IMR-90 (cell line): ENCODE measurements around the gene VDR. TPM values are rescaled to one million over a fixed set of nuclear protein-coding genes. Genes with fewer than 3 reads are reported as not detected.

Experiments
- ATAC-seq: fragments of 200-7000 bp; cut with Tn5 transposase; 2 replicates; pipeline ENCODE4 v1.9.1; 2020; ENCODE audit warnings: low read depth, mild to moderate bottlenecking, moderate library complexity
- BruUV-seq: library from RNA; stranded (reverse); fragments of 400-500 nt; replicated peaks from 2 replicates; lab custom pipeline; 2021; lab: Mats Ljungman, UMichigan
- CTCF ChIA-PET: fragments of 300-600 bp; formaldehyde crosslinking; extraction: SDS; loops from one replicate; lab custom pipeline; 2021; ENCODE audit warnings: antibody characterized with exemption; lab: Yijun Ruan, JAX
- POLR2A ChIA-PET: fragments of 300-600 bp; sonication (Branson Sonifier 250); formaldehyde crosslinking; loops from one replicate; lab custom pipeline; 2022; ENCODE audit warnings: antibody characterized with exemption; ENCODE audit not compliant: unreplicated experiment; lab: Charles Lee
- DNase-seq: peaks from one replicate; pipeline ENCODE4 v3.0.0; 2013
- H2AFZ ChIP-seq: replicated peaks from 2 replicates; pipeline ENCODE3; 2013; ENCODE audit warnings: low read length, mild to moderate bottlenecking; ENCODE audit not compliant: poor library complexity
- H2AK5ac ChIP-seq: 2 replicates; pipeline ENCODE4 v1.6.1; 2013; ENCODE audit warnings: low read depth, low read length, inconsistent platforms
- H2AK9ac ChIP-seq: replicated peaks from 2 replicates; pipeline ENCODE3; 2013; ENCODE audit warnings: mild to moderate bottlenecking, low read depth, low read length, moderate library complexity; ENCODE audit not compliant: poor library complexity
- H2BK120ac ChIP-seq: 2 replicates; pipeline ENCODE4 v1.6.1; 2013; ENCODE audit warnings: low read depth, low read length, inconsistent platforms
- H2BK15ac ChIP-seq: 3 replicates; pipeline ENCODE4 v1.6.1; 2013; ENCODE audit warnings: low read depth, low read length, inconsistent platforms
- H2BK20ac ChIP-seq: 2 replicates; pipeline ENCODE4 v1.6.1; 2013; ENCODE audit warnings: low read depth, mild to moderate bottlenecking, inconsistent platforms, low read length, moderate library complexity
- H2BK5ac ChIP-seq: 2 replicates; pipeline ENCODE4 v1.6.1; 2013; ENCODE audit warnings: mild to moderate bottlenecking, low read depth, low read length, inconsistent platforms; ENCODE audit not compliant: poor library complexity, severe bottlenecking
- H3K14ac ChIP-seq: replicated peaks from 2 replicates; pipeline ENCODE4 v1.6.1; 2013; ENCODE audit warnings: low read depth, low read length, inconsistent platforms
- H3K18ac ChIP-seq: 2 replicates; pipeline ENCODE4 v1.6.1; 2013; ENCODE audit warnings: low read depth, low read length, control low read depth
- H3K23ac ChIP-seq: 2 replicates; pipeline ENCODE4 v1.6.1; 2013; ENCODE audit warnings: low read depth, low read length, inconsistent platforms
- H3K27ac ChIP-seq: 2 replicates; pipeline ENCODE4 v1.5.1; 2013; ENCODE audit warnings: mild to moderate bottlenecking, control low read depth, low read length; ENCODE audit not compliant: insufficient read depth
- H3K27me3 ChIP-seq: 2 replicates; pipeline ENCODE4 v1.6.1; 2013; ENCODE audit warnings: low read length; ENCODE audit not compliant: control insufficient read depth, insufficient read depth
- H3K36me3 ChIP-seq: 2 replicates; pipeline ENCODE4 v1.6.1; 2013; ENCODE audit warnings: low read length, mixed read lengths; ENCODE audit not compliant: control insufficient read depth, insufficient read depth
- H3K4ac ChIP-seq: 2 replicates; pipeline ENCODE4 v1.6.1; 2013; ENCODE audit warnings: low read depth, low read length, inconsistent platforms
- H3K4me1 ChIP-seq: 2 replicates; pipeline ENCODE4 v1.6.1; 2013; ENCODE audit warnings: low read length, mixed read lengths; ENCODE audit not compliant: control insufficient read depth, insufficient read depth
- H3K4me2 ChIP-seq: 2 replicates; pipeline ENCODE4 v1.6.1; 2013; ENCODE audit warnings: low read depth, mild to moderate bottlenecking, control low read depth, low read length, moderate library complexity
- H3K4me3 ChIP-seq: 2 replicates; pipeline ENCODE4 v1.5.1; 2013; ENCODE audit warnings: low read depth, mild to moderate bottlenecking, control low read depth, low read length, moderate library complexity; ENCODE audit not compliant: insufficient read depth
- H3K56ac ChIP-seq: 2 replicates; pipeline ENCODE4 v1.6.1; 2013; ENCODE audit warnings: low read length, inconsistent platforms; ENCODE audit not compliant: insufficient read depth; ENCODE audit errors: extremely low read depth
- H3K79me1 ChIP-seq, 2 experiments: 2 replicates each; pipeline ENCODE4 v1.6.1; 2013; ENCODE audit warnings: low read length in 2 of 2, inconsistent platforms in 1 of 2, low read depth in 1 of 2
- H3K9ac ChIP-seq: 2 replicates; pipeline ENCODE4 v1.6.1; 2013; ENCODE audit warnings: low read depth, low read length, control low read depth
- H3K9me1 ChIP-seq: 2 replicates; pipeline ENCODE4 v1.6.1; 2013; ENCODE audit warnings: low read length, inconsistent platforms; ENCODE audit not compliant: insufficient read depth
- H3K9me3 ChIP-seq: 2 replicates; pipeline ENCODE4 v1.6.1; 2013; ENCODE audit warnings: low read length; ENCODE audit not compliant: control insufficient read depth, insufficient read depth
- H4K20me1 ChIP-seq: 2 replicates; pipeline ENCODE4 v1.6.1; 2013; ENCODE audit warnings: low read length, inconsistent platforms; ENCODE audit not compliant: insufficient read depth
- H4K5ac ChIP-seq: 2 replicates; pipeline ENCODE4 v1.6.1; 2013; ENCODE audit warnings: mild to moderate bottlenecking, low read depth, low read length, control low read depth
- H4K8ac ChIP-seq, 2 experiments: 2 replicates each; pipeline ENCODE4 v1.6.1; 2013; ENCODE audit warnings: low read depth in 2 of 2, low read length in 2 of 2, control low read depth in 1 of 2, inconsistent platforms in 1 of 2
- H4K91ac ChIP-seq: 2 replicates; pipeline ENCODE4 v1.6.1; 2013; ENCODE audit warnings: low read depth, low read length, inconsistent platforms; ENCODE audit not compliant: insufficient read depth
- FOS ChIP-seq: fragments of 150-350 bp; IDR thresholded peaks from 2 replicates; pipeline ENCODE4 v1.6.1; 2016; ENCODE audit warnings: low read depth, low read length
- MAFK ChIP-seq: IDR thresholded peaks from 2 replicates; pipeline ENCODE4 v1.6.1; 2012; ENCODE audit warnings: low read depth, low read length, improper control_type of control experiment
- MXI1 ChIP-seq: IDR thresholded peaks from 2 replicates; pipeline ENCODE4 v1.6.1; 2012; ENCODE audit warnings: low read depth, mild to moderate bottlenecking, low read length, moderate library complexity, borderline replicate concordance
- RAD21 ChIP-seq: IDR thresholded peaks from 2 replicates; pipeline ENCODE4 v1.6.1; 2012; ENCODE audit warnings: low read length, improper control_type of control experiment
- RCOR1 ChIP-seq: IDR thresholded peaks from 2 replicates; pipeline ENCODE4 v1.6.1; 2012; ENCODE audit warnings: mild to moderate bottlenecking, low read length, improper control_type of control experiment; ENCODE audit not compliant: insufficient replicate concordance
- whole genome bisulfite sequencing, 2 experiments: methylation state at CpG; one replicate each; pipeline versions ENCODE4 v1.1.5 to v1.1.7; 2013; ENCODE audit warnings: missing lambda C conversion rate in 2 of 2; ENCODE audit not compliant: insufficient read length in 1 of 2; ENCODE audit errors: extremely low coverage in 2 of 2; 5-methylcytosine and 5-hydroxymethylcytosine counted together
- dilution Hi-C: fragments of 300-500 bp; cut with HindIII; formaldehyde crosslinking; loops from one replicate; pipeline ENCODE4 v1.14.3; 2018; ENCODE audit warnings: low sequenced_read_pairs; ENCODE audit not compliant: unreplicated experiment
- in situ Hi-C: fragments of 300-500 bp; cut with MboI; formaldehyde crosslinking; loops from 3 replicates; pipeline ENCODE4 v1.14.3; 2019; ENCODE audit warnings: low sequenced_read_pairs, inconsistent platforms, mixed read lengths
- intact Hi-C: fragments of 100-400 bp; cut with micrococcal nuclease; formaldehyde crosslinking; loops from 2 replicates; pipeline ENCODE4 v1.10.0; 2022
- polyA plus RNA-seq, 3 experiments: library from polyadenylated mRNA; depleted of rRNA; stranded (reverse); fragments of >200 nt; gene quantifications; 2 replicates each; pipeline ENCODE4 v1.2.3, GENCODE V29; 2012; ENCODE audit warnings: low replicate concordance in 1 of 3
- total RNA-seq: library from RNA; depleted of rRNA; stranded (reverse); fragments of >200 nt; gene quantifications from 2 replicates; pipeline ENCODE4 v1.2.3, GENCODE V29; 2012
- TF ChIP-seq, protein P1 (sequence below): fragments of 150-350 bp; IDR thresholded peaks from 2 replicates; pipeline ENCODE4 v1.6.1; 2017; ENCODE audit warnings: mild to moderate bottlenecking, antibody characterized with exemption, low read length, low read depth
- TF ChIP-seq, protein P2 (sequence below): conservative IDR thresholded peaks from 2 replicates; pipeline ENCODE4 v1.5.1; 2012; ENCODE audit warnings: mild to moderate bottlenecking, low read depth, low read length, improper control_type of control experiment

VDR gene
- total and polyA plus RNA-seq, 2 of the 4 experiments (the other 2 are of a cell fraction) = 5.4 to 8.5 TPM

DNA sequence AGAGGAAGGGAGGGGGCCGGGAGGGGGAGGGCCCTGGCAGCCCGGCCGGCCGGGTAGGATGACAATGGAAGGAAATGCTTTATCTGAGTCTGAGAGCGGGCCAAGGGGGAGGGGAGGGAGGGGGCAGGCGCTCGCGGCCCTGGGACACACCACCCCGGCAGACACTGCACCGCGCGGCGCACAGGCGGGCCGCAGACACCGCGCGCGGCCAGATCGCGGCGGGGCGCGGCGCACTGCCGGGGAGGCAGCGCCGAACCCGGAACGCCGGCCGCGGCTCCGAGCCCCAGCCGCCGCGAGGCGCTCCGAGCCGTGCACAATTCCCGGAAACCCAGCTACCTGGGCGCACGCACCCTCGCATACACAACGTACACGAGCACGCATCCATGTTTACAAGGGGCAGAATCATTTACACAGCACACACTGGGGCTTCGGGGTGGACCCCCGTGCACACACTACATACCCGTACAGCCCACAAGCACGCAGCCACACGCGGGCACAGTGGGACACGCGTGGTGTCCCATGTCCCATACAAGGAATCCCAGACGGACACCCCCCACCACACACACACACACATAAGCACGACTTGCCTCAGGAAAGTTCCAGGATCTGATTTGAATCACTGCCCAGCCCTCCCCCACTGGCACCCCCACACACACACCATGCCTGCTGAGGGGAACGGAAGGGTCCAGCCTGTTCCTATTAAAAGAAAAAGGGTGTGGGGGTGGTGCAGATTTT is 84.7 kb downstream of the VDR start, which contains the start of gene HDAC7:
HDAC7 (minus strand) TSS at position 8 of the 735 bp plus-strand sequence. CDS start 118 bp downstream, outside the sequence.
- H4K91ac ChIP-seq = peak within 1 kb of the TSS; percentile 99
- peak within 1 kb of the TSS; percentile 91 for H3K4me3 ChIP-seq
- no peaks in the 10 kb centered on the region for H3K9me3 ChIP-seq
- peak within 1 kb of the TSS; percentile 96 for H3K56ac ChIP-seq
- peak within 1 kb of the TSS; percentile 99 for H2BK120ac ChIP-seq
- peaks cover 0 to 34% of the 10 kb centered on the region in 2 experiments; a peak in 2 of 4 replicates for H3K79me1 ChIP-seq
- POLR2A ChIA-PET = interaction anchor here (0.7 to 1.2 kb wide), 2 partner anchors 12 to 16 kb away, joined by 3 to 4 read pairs; no protein-coding TSS in a partner anchor
- peak within 1 kb of the TSS; percentile 97 for H3K4me2 ChIP-seq
- in situ Hi-C loops (no loop called here), dilution Hi-C loops (no loop called here), intact Hi-C loops (loop anchor here (1.0 to 2.0 kb wide), 2 partner anchors 19 to 129 kb away; no protein-coding TSS in a partner anchor)
- H3K4me1 ChIP-seq = peaks cover 37% of the 10 kb centered on the region
- H3K36me3 ChIP-seq = no peaks in the 10 kb centered on the region
- peak within 1 kb of the TSS; percentile 99 for H3K14ac ChIP-seq
- peak within 1 kb of the TSS; percentile 99 for H3K9ac ChIP-seq
- H3K18ac ChIP-seq = peak within 1 kb of the TSS; percentile 97
- TF ChIP-seq, protein P1, sequence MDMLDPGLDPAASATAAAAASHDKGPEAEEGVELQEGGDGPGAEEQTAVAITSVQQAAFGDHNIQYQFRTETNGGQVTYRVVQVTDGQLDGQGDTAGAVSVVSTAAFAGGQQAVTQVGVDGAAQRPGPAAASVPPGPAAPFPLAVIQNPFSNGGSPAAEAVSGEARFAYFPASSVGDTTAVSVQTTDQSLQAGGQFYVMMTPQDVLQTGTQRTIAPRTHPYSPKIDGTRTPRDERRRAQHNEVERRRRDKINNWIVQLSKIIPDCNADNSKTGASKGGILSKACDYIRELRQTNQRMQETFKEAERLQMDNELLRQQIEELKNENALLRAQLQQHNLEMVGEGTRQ = no peak
- peak; percentile 49; the same call in 1 of the 2 replicates for TF ChIP-seq MXI1
- TF ChIP-seq MAFK = no peak
- TF ChIP-seq RCOR1 = no peak
- TF ChIP-seq FOS = no peak
- peak; percentile 8; the same call in 1 of the 2 replicates for TF ChIP-seq RAD21
- TF ChIP-seq, protein P2, sequence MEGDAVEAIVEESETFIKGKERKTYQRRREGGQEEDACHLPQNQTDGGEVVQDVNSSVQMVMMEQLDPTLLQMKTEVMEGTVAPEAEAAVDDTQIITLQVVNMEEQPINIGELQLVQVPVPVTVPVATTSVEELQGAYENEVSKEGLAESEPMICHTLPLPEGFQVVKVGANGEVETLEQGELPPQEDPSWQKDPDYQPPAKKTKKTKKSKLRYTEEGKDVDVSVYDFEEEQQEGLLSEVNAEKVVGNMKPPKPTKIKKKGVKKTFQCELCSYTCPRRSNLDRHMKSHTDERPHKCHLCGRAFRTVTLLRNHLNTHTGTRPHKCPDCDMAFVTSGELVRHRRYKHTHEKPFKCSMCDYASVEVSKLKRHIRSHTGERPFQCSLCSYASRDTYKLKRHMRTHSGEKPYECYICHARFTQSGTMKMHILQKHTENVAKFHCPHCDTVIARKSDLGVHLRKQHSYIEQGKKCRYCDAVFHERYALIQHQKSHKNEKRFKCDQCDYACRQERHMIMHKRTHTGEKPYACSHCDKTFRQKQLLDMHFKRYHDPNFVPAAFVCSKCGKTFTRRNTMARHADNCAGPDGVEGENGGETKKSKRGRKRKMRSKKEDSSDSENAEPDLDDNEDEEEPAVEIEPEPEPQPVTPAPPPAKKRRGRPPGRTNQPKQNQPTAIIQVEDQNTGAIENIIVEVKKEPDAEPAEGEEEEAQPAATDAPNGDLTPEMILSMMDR = no peak
- H3K27me3 ChIP-seq = no peaks in the 10 kb centered on the region
- peaks cover 38% of the 10 kb centered on the region for H4K20me1 ChIP-seq
- H4K8ac ChIP-seq = peak within 1 kb of the TSS; percentile 99 to 100
- ATAC-seq = peak; percentile 53
- H3K9me1 ChIP-seq = peaks cover 20% of the 10 kb centered on the region
- peak within 1 kb of the TSS; percentile 100 for H3K23ac ChIP-seq
- H3K4ac ChIP-seq = peak within 1 kb of the TSS; percentile 99
- peak within 1 kb of the TSS; percentile 99 for H4K5ac ChIP-seq
- peak within 1 kb of the TSS; percentile 99 for H3K27ac ChIP-seq
- peak within 1 kb of the TSS; percentile 99 for H2BK5ac ChIP-seq
- peak within 1 kb of the TSS; percentile 88 for H2AFZ ChIP-seq
- peak; percentile 72 for DNase-seq
- peak within 1 kb of the TSS; percentile 86 for H2BK20ac ChIP-seq
- peak within 1 kb of the TSS; percentile 99; the same call in 2 of the 3 replicates for H2BK15ac ChIP-seq
- 3% methylated on average over 28 of the region's 58 CpGs; no CpG with 5 or more reads in 1 of the 2 experiments for WGBS, 2 experiments
- peak within 1 kb of the TSS; percentile 100 for H2AK9ac ChIP-seq
- CTCF ChIA-PET = interaction anchor here (1.0 kb wide), 2 partner anchors 12 to 18 kb away, joined by 3 read pairs; no protein-coding TSS in a partner anchor
- no TSS peak for BruUV-seq
- peak within 1 kb of the TSS; percentile 100 for H2AK5ac ChIP-seq
